ENCODE measurements around the gene TAOK1.

DNA sequence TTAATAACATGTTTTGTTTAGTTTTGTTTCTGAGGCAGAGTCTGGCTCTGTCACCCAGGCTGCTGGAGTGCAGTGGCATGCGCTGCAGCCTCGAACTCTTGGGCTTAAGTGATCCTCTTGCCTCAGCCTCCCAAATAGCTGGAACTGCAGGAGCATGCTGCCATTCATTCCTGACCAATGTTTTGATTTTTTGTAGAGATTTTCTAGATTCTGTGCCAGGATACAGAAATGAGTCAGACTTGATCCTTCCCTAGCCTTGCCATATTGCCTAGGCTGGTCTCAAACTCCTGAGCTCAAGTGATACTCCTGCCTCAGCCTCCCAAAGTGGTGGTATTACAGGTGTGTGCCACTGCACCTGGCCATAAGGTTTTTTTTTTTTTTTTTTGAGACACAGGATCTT, 17.7 kb downstream of the TAOK1 start:
- no peak for TF ChIP-seq PATZ1 (tag by site-specific recombination; IDR thresholded peaks at IDR 0.05)
- TF ChIP-seq CTCF (tag by site-specific recombination; IDR thresholded peaks at IDR 0.05): no peak
- no peak for TF ChIP-seq YY1 (tag by site-specific recombination; IDR thresholded peaks at IDR 0.05)
- no peak for TF ChIP-seq ZNF19 (tag by site-specific recombination; IDR thresholded peaks at IDR 0.05; ENCODE audit: low read depth)
- no peak for TF ChIP-seq ZBTB7A (tag by site-specific recombination; IDR thresholded peaks at IDR 0.05; ENCODE audit: low read depth)
- TF ChIP-seq ZBTB49 (tag by site-specific recombination; IDR thresholded peaks at IDR 0.05; ENCODE audit: low read depth): no peak
- TF ChIP-seq ZFP3 (tag by site-specific recombination; IDR thresholded peaks at IDR 0.05; ENCODE audit: low read depth): no peak

Measured in HEK293 (cell line).